Erythroblast (primary cell): Measurements from ENCODE around the gene PROSER3.

ENCODE experiments used
- GATA1 ChIP-seq: IDR thresholded peaks from 2 replicates; pipeline ENCODE4 v1.6.1; 2011; ENCODE audit warnings: low read depth, mild to moderate bottlenecking, control low read depth, low read length, moderate library complexity
- POLR2A ChIP-seq: IDR thresholded peaks from 2 replicates; pipeline ENCODE4 v1.6.1; 2011; ENCODE audit warnings: mild to moderate bottlenecking, low read length

DNA sequence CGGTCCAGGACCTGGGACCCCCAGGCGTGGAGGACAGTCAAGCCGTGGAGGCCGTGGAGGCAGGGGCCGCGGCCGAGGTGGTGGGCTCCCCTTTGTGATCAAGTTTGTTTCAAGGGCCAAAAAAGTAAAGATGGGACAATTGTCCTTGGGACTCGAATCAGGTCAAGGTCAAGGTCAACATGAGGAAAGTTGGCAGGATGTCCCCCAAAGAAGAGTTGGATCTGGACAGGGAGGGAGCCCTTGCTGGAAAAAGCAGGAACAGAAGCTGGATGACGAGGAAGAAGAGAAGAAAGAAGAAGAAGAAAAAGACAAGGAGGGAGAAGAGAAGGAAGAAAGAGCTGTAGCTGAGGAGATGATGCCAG, 37.8 kb upstream of the PROSER3 start:
- no peak for TF ChIP-seq POLR2A
- TF ChIP-seq GATA1 = no peak
